ENCODE data around the gene ZNF469.

ZNF469 gene

DNA sequence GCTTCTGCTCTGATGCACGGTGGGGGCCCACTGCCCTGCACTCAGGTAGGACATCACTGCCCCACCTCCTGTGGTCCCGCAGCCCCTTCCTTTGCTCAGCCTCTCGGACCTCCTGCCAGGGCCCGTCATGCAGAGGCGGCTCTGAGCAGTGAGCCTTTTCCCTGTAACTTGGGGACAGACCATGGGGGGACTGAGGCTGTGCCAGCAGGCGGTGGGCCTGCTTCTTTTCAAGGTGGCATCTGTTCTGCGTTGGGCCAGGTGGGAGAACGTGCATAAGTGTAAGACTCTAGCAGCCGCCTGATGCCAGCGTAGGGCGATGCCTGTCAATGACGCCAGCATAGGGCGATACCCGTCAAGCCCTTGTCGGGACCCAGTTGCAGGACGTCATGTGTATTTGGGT, 40.3 kb upstream of the ZNF469 start:
- no peak overlapping the region for H3K4me3 ChIP-seq (ENCODE audit: low read length)
- H3K9me3 ChIP-seq (ENCODE audit: control insufficient read depth, low read depth, low read length), result no peaks in the 10 kb centered on the region
- H3K36me3 ChIP-seq (ENCODE audit: control insufficient read depth, low read depth, low read length), result no peaks in the 10 kb centered on the region
- no peak overlapping the region for H3K9ac ChIP-seq (ENCODE audit: low read length)
- no peak overlapping the region for H3K27ac ChIP-seq (ENCODE audit: low read length)
- no peaks in the 10 kb centered on the region for H3K4me1 ChIP-seq (ENCODE audit: control insufficient read depth, low read depth, low read length)
- no peaks in the 10 kb centered on the region for H3K27me3 ChIP-seq (ENCODE audit: control insufficient read depth, insufficient read depth, low read length)

- no peaks in the 10 kb centered on the region for H3K9me3 ChIP-seq (ENCODE audit: control insufficient read depth, low read depth, low read length)
- H3K27me3 ChIP-seq (ENCODE audit: control insufficient read depth, insufficient read depth, low read length), result no peaks in the 10 kb centered on the region
- no peaks in the 10 kb centered on the region for H3K36me3 ChIP-seq (ENCODE audit: control insufficient read depth, low read depth, low read length)
- H3K27ac ChIP-seq (ENCODE audit: low read length), result no peak overlapping the region
- no peak overlapping the region for H3K4me3 ChIP-seq (ENCODE audit: low read length)
- no peak overlapping the region for H3K9ac ChIP-seq (ENCODE audit: low read length)
- H3K4me1 ChIP-seq (ENCODE audit: control insufficient read depth, low read depth, low read length), result no peaks in the 10 kb centered on the region
Observed at GRCh38 chr16:88343271-88343791, 39.4 kb upstream of the ZNF469 start.

GRCh38 chr16:88344411-88345030, 38.2 kb upstream of the ZNF469 start:
- Histone ChIP-seq H3K9ac (ENCODE audit: low read length) (no peak overlapping the region), H3K9me3 (ENCODE audit: control insufficient read depth, low read depth, low read length) (no peaks in the 10 kb centered on the region), H3K4me3 (ENCODE audit: low read length) (no peak overlapping the region), H3K36me3 (ENCODE audit: control insufficient read depth, low read depth, low read length) (no peaks in the 10 kb centered on the region), H3K27ac (ENCODE audit: low read length) (no peak overlapping the region), H3K27me3 (ENCODE audit: control insufficient read depth, insufficient read depth, low read length) (no peaks in the 10 kb centered on the region), H3K4me1 (ENCODE audit: control insufficient read depth, low read depth, low read length) (no peaks in the 10 kb centered on the region)

DNA sequence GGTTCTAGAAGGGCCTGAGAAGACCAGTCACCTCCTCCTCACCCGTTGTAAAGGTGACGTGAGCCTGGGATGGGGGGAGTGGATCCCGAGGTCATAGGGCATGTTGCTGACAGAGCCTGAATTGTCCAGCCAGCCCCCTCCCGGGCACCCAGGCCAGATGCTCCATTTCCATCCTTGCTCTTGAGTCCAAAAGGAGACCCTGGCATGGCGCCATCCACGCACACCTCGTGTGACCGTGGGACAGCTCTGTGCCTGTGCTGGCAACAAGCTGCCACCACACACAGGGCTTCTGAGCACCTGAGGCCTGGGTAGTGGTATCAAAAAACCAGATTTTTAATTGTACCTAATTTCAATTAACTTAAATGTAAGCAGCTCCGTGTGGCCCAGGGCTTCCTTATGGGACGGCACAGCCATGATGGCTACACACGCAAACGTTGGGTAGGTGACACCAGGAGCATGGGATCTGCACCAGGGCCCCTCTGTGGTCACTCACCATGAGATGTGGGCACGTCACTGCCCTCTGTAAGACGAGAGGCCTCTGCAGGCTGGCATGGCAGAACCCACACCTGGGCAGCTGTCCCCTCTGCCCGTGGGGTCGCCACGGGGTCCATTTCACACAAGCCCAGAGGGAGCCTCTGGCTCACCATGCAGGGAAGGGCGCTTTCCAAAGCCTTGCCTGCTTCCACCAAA, 37.6 kb upstream of the ZNF469 start:
- Histone ChIP-seq H3K4me3 (ENCODE audit: low read length) (no peak overlapping the region), H3K27me3 (ENCODE audit: control insufficient read depth, insufficient read depth, low read length) (no peaks in the 10 kb centered on the region), H3K4me1 (ENCODE audit: control insufficient read depth, low read depth, low read length) (no peaks in the 10 kb centered on the region), H3K27ac (ENCODE audit: low read length) (no peak overlapping the region), H3K36me3 (ENCODE audit: control insufficient read depth, low read depth, low read length) (no peaks in the 10 kb centered on the region), H3K9ac (ENCODE audit: low read length) (no peak overlapping the region), H3K9me3 (ENCODE audit: control insufficient read depth, low read depth, low read length) (no peaks in the 10 kb centered on the region)

DNA sequence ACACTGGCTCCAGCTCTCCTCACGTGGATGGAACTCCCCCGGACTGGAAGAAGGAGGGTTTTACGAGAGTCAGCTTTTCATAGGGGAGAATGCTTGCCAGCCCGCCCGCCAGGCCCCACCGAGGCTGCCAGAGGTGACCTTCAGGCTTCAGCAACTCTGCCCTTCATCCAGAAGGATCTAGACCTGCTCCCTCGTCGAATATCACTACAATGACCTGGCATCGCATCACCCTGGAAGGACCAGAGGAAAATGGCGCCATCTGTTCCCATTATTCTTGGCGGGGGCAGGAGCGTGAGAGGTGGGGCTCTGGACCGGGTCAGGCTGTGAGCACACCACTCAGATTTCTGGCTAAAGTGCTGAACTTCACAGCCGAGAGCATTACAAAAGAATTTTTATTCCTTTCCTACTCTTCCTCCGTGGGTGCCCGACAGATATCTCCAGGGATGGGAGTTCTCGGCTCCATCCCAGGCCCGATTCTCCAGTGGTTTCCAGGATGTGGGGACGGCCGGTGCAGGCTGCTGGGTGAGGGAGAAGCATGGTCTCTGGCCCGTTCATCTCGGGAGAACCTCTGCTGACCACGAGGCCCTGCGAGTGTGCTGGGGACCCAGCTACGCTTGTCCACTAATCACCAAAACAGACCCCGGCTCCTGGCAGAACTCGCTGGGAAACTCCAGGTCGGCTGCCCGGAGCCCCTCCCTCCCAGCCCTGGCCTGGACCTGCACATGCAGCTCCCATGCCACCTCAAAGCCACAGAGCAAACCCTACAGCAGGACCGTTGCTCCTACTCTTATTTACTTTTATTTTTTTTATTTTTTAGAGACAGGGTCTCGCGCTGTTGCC, 36.8 kb upstream of the ZNF469 start:
- no peaks in the 10 kb centered on the region for H3K4me1 ChIP-seq (ENCODE audit: control insufficient read depth, low read depth, low read length)
- no peak overlapping the region for H3K9ac ChIP-seq (ENCODE audit: low read length)
- no peak overlapping the region for H3K27ac ChIP-seq (ENCODE audit: low read length)
- no peaks in the 10 kb centered on the region for H3K36me3 ChIP-seq (ENCODE audit: control insufficient read depth, low read depth, low read length)
- no peaks in the 10 kb centered on the region for H3K9me3 ChIP-seq (ENCODE audit: control insufficient read depth, low read depth, low read length)
- no peaks in the 10 kb centered on the region for H3K27me3 ChIP-seq (ENCODE audit: control insufficient read depth, insufficient read depth, low read length)
- no peak overlapping the region for H3K4me3 ChIP-seq (ENCODE audit: low read length)

- no peaks in the 10 kb centered on the region for H3K9me3 ChIP-seq (ENCODE audit: control insufficient read depth, low read depth, low read length)
- H3K36me3 ChIP-seq (ENCODE audit: control insufficient read depth, low read depth, low read length), result no peaks in the 10 kb centered on the region
- H3K27me3 ChIP-seq (ENCODE audit: control insufficient read depth, insufficient read depth, low read length), result no peaks in the 10 kb centered on the region
- no peak overlapping the region for H3K4me3 ChIP-seq (ENCODE audit: low read length)
- H3K4me1 ChIP-seq (ENCODE audit: control insufficient read depth, low read depth, low read length), result no peaks in the 10 kb centered on the region
- no peak overlapping the region for H3K9ac ChIP-seq (ENCODE audit: low read length)
- H3K27ac ChIP-seq (ENCODE audit: low read length), result no peak overlapping the region
Observed at GRCh38 chr16:88346680-88347505, 35.9 kb upstream of the ZNF469 start.

DNA sequence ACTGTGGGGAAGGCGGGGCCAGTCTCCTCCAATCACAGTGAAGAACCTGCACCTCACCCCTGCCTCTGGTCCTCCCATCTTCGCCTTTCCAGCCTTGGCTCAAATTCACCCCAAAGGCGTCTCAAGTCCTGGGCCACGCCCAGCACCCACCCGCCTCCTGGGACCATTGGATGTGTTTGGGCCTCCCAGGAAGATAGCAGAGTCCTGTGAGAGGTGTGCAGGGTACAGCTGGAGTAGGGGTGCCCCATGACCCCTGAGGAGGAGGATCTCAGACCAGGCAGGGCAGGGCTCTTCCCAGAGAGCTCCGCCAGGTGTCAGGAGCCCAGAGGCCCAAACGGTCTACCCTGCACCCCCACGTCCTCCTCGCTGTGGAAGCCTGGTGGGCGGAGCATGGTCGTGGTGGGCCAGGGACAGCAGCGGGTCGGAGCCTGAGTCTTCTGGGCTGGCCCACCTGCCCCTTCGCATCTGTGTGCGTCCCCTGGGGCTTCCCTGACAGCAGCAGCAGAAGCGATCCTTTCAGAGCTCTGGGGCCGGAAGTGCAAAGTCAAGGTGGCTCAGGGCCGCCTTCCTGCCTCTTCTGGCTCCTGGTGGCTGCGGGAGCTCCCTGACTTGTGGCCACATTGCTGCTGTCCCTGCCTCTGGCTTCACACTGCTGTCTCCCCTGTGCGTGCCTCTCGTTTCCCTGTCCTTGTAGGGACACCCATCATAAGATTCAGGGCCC, 34.9 kb upstream of the ZNF469 start:
- no peak overlapping the region for H3K9ac ChIP-seq (ENCODE audit: low read length)
- H3K4me1 ChIP-seq (ENCODE audit: control insufficient read depth, low read depth, low read length), result no peaks in the 10 kb centered on the region
- no peaks in the 10 kb centered on the region for H3K36me3 ChIP-seq (ENCODE audit: control insufficient read depth, low read depth, low read length)
- no peaks in the 10 kb centered on the region for H3K27me3 ChIP-seq (ENCODE audit: control insufficient read depth, insufficient read depth, low read length)
- no peak overlapping the region for H3K4me3 ChIP-seq (ENCODE audit: low read length)
- no peaks in the 10 kb centered on the region for H3K9me3 ChIP-seq (ENCODE audit: control insufficient read depth, low read depth, low read length)
- H3K27ac ChIP-seq (ENCODE audit: low read length), result no peak overlapping the region

DNA sequence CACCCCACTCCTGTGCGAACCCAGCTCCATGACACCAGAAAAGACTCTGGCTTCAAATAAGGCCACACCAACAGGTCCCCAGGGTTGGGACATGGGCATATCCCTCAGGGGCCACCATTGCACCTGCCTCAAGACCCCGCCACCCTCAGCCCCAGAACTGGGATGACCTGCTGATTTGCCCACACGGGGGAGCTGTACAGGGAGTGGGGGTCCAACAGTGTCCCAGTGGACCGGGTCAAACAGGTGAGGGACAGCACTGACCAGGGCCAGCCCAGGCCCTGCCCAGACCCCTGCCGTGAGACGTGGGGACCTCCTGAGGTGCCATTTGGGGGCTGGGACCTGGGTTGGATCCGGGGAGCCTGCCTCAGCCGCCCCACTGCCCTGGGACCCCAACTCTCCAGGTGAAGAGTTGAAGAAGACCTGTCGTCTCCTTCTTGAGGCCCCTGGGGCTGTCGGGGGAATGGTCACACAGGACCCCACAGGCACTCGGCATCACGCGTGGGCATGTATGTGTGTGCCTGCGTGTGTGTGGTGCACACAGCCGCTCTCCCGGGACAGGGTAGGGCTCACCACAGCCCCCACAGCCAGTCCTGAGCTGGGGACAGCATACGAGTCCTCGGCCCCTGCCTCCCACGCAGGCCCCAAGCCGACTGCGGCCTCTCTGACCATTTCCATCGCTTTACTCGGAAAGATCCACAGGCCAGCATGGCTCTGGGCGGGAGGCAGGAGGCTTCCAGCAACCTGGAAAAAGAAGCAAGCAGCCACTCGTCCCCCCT, 34.2 kb upstream of the ZNF469 start:
- no peaks in the 10 kb centered on the region for H3K27me3 ChIP-seq (ENCODE audit: control insufficient read depth, insufficient read depth, low read length)
- H3K9me3 ChIP-seq (ENCODE audit: control insufficient read depth, low read depth, low read length), result no peaks in the 10 kb centered on the region
- no peaks in the 10 kb centered on the region for H3K4me1 ChIP-seq (ENCODE audit: control insufficient read depth, low read depth, low read length)
- no peak overlapping the region for H3K9ac ChIP-seq (ENCODE audit: low read length)
- no peak overlapping the region for H3K27ac ChIP-seq (ENCODE audit: low read length)
- H3K36me3 ChIP-seq (ENCODE audit: control insufficient read depth, low read depth, low read length), result no peaks in the 10 kb centered on the region
- no peak overlapping the region for H3K4me3 ChIP-seq (ENCODE audit: low read length)

GRCh38 chr16:88349153-88349902, 33.4 kb upstream of the ZNF469 start:
- H3K36me3 ChIP-seq (ENCODE audit: control insufficient read depth, low read depth, low read length), result no peaks in the 10 kb centered on the region
- no peak overlapping the region for H3K27ac ChIP-seq (ENCODE audit: low read length)
- H3K27me3 ChIP-seq (ENCODE audit: control insufficient read depth, insufficient read depth, low read length), result no peaks in the 10 kb centered on the region
- no peak overlapping the region for H3K9ac ChIP-seq (ENCODE audit: low read length)
- H3K9me3 ChIP-seq (ENCODE audit: control insufficient read depth, low read depth, low read length), result no peaks in the 10 kb centered on the region
- no peaks in the 10 kb centered on the region for H3K4me1 ChIP-seq (ENCODE audit: control insufficient read depth, low read depth, low read length)
- no peak overlapping the region for H3K4me3 ChIP-seq (ENCODE audit: low read length)

Measured in iPS-18a (cell line).